ENCODE measurements around the gene LDAH.

The LDAH gene

DNA sequence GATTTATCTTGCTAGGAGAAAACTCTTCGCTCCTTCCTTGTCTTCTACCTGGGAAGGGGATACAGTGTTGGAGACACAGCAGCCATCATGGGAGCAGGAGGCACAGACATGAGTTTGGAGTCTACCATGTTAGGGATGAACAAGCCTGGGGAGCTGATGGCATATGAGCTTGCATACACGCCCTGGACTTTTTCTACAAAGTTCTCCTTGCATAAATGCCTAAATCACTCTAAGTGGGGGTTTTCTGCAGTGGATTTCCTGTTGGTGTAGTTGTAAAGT is 168.4 kb downstream of the LDAH start:
- in situ Hi-C loops (cut with HindIII; ENCODE audit: low pct_unique_long_range_greater_than_20kb, low sequenced_read_pairs) = no loop called here
- TF ChIP-seq JUND (IDR thresholded peaks at IDR 0.05; ENCODE audit: low read depth) = no peak
- no peak for DNase-seq (ENCODE audit: low read depth in 1 of 2, low spot score in 1 of 2)

DNA sequence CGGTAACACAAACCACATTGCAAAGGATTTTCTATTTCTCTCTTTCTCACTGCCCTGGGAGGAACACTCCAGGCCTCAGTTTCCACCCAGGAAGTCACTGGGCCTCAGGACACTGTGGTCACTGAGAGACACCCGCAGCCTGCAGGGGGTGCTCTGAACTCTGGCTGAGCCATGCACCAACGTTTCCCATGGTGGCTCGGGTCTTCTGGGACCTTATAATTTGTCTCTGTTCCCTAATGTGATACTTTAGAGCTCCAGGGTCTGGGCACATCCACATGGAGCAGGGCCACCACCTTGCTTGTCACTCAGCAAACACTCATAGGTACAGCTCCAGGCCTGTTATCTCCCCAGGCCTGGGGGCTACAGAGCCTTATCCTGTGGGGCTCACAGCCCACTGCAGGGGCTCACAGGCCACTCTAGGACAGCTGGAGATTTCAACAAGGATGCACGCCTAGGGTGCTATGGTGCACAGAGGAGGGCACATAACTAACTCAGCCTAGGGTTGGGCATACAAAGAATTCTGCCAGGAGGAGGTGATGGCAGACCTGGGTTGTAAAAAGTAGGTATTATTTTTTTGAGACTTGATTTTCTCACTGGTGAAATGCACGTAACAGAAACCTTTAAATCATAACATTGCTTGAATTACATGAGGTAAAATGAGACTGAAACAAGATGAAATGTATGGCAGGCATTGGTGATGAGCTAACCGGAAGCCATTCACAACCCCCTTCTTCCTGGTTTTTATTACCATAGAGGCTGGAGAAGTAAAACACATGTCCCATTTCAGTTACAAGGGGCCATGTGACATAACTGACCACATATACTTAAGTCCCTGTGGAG is 169.0 kb downstream of the LDAH start:
- in situ Hi-C loops (cut with HindIII; ENCODE audit: low pct_unique_long_range_greater_than_20kb, low sequenced_read_pairs) = no loop called here
- DNase-seq (ENCODE audit: low read depth in 1 of 2, low spot score in 1 of 2) = no peak
- TF ChIP-seq JUND (IDR thresholded peaks at IDR 0.05; ENCODE audit: low read depth) = no peak

DNA sequence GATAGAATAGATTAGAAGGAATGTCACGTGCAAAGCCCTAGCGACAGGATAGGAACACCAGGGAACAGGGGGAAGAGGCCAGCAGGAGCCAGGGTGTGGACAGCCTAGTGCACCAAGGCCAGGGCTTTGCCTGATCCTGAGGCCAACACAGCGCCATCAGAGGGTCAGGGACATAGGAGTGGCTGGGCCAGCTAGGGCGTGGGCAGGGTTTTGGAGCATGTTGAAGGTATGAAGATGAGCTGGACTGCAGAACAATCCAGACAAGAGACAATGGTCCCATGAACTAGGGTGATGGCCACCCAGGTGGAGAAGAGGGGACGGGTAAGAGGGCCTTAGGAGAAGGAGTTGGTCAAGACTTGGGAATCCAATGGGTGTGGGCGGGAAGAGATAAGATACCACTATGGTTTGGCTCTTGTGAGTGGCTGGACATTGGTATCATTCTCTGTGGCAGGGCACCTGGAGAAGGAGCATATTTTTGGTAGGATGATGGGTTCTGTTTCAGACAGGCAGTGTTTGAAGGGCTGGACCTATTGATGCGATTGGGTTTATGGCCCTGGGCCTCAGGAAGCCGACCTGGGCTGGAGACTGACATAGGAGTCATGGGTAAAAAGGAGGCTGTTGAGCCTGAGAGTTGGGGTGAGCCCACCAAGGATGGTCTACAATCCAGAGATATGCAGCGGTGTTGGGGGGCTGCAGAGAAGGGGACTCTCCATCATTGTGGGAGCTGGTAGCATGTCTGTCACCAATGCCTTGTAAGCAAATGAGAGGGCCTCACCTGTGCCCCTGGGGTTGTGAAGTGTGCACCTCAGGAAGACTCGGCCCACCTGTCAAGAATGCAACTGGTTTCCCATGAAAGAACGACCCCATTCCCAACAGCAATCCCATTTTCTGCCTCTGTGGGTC is 170.0 kb downstream of the LDAH start:
- in situ Hi-C loops (cut with HindIII; ENCODE audit: low pct_unique_long_range_greater_than_20kb, low sequenced_read_pairs) = no loop called here
- no peak for TF ChIP-seq JUND (IDR thresholded peaks at IDR 0.05; ENCODE audit: low read depth)
- no peak for DNase-seq (ENCODE audit: low read depth in 1 of 2, low spot score in 1 of 2)

DNA sequence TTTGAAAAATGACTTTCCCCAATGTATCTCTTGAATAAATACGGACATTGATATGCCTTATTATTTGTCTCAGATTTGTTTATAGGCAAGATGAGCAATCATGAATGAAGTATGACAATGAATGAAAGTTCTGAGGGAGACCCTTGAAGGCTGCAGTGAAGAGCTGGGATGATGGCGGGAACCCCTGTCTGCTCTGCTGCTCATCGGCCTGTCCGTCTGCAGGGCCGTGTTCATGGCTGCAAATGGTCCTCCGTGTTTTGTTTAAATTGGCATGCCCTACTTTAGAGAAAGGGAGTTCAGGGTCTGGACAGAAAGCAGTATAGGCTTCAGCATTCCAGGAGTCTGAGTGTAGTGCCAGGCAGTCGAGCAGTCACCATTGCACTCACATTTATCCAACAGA is 170.8 kb downstream of the LDAH start:
- in situ Hi-C loops (cut with HindIII; ENCODE audit: low pct_unique_long_range_greater_than_20kb, low sequenced_read_pairs) = no loop called here
- no peak for DNase-seq (ENCODE audit: low read depth in 1 of 2, low spot score in 1 of 2)
- TF ChIP-seq JUND (IDR thresholded peaks at IDR 0.05; ENCODE audit: low read depth) = no peak

DNA sequence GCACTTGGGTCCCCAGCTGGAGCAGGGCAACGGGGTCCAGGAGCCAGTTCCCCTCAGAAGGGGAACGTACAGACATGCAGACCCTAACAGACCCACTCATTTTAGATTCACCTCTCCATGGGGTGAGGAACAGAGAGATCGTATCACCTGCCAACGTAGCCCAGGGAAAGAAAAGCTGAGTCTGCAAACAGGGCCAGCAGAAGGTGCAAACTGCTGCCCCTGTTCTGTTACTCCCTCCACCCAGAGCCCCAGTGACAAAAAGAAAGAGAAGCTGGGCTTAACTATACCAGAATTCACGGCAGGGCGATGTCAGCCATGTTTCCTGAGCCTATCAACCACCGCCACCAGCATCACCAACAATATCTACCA is 171.2 kb downstream of the LDAH start:
- no peak for TF ChIP-seq JUND (IDR thresholded peaks at IDR 0.05; ENCODE audit: low read depth)
- DNase-seq (ENCODE audit: low read depth in 1 of 2, low spot score in 1 of 2) = no peak
- in situ Hi-C loops (cut with HindIII; ENCODE audit: low pct_unique_long_range_greater_than_20kb, low sequenced_read_pairs) = no loop called here

DNA sequence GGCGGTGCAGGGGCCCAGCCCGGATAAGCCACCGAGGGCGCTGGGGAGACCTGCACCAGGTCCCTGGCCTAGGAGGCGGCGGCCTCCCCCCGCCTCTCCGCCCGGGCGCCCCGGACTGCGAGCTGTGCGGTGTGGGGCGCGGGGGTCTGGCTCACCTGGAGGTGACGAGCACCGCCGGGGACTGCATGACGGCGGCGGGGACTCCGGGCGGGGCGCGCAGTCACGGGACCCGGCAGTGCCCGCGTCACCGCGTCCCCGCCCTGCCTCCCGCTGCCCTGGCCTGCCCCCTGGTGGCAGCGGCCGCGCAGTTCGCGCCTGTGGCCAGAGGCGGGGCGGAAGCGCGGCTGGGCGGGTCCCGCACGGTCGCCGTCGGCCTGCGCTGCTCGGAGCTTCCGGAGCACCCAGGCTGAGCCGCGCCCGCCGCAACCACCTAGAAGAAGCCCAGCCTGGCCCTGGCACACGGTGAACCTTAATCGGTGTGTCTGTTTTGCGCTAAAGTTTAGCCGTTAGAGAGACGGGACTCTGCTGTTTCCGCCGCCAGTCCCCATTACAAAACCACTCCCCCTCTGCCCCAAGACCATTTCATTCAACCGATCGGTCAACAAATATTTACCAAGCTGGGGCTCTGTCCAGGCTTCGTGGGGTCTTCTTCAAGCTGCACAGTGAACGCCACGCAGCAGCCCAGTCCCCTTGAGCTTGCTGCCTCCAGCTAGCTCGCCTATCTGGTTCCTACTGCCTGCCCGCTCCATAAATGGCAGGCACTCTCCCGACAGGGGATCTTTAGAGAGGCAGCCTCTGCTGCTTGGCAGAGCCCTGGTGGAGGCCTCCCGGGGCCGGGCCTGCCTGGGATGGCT is 171.8 kb downstream of the LDAH start, which contains the start of gene HS1BP3:
Gene HS1BP3, minus strand, starts transcription at position 222 of the 854 bp plus-strand sequence. Its CDS starts 35 bp downstream, at position 187.
- DNase-seq (ENCODE audit: low read depth in 1 of 2, low spot score in 1 of 2) = peak; percentile 80 to 81

DNA sequence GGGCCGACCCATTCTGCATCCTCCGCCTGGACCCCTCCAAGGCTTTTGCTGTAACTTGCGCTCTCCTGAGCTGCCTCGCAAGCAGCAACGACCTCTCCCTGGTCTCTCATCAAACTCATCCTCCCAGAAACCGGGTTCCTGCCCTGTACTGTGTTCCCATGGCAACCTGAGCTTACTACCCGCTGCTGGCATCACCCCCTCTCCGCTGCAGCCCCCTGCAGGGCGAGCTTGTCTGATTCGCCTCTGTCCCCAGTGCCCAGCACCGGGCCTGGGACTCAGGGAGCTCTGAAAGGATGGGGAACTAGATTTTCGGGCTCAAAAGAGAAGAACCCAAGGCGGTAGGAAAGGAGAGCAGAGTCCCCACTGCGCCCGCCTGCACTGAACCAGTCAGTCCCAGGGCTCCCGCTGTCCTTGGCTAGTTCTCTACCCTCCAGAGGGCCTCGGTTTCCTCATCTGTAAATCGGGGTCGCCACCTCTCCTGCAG is 172.5 kb downstream of the LDAH start:
- no peak for TF ChIP-seq JUND (IDR thresholded peaks at IDR 0.05; ENCODE audit: low read depth)
- in situ Hi-C loops (cut with HindIII; ENCODE audit: low pct_unique_long_range_greater_than_20kb, low sequenced_read_pairs) = no loop called here
- peak in 1 of 2 experiments; percentile 3 for DNase-seq (ENCODE audit: low read depth in 1 of 2, low spot score in 1 of 2)

More for the DNA sequence above, 171.8 kb downstream of the LDAH start, which contains the start of gene HS1BP3:
- TF ChIP-seq JUND (IDR thresholded peaks at IDR 0.05; ENCODE audit: low read depth) = no peak
- in situ Hi-C loops (cut with HindIII; ENCODE audit: low pct_unique_long_range_greater_than_20kb, low sequenced_read_pairs) = no loop called here

DNA sequence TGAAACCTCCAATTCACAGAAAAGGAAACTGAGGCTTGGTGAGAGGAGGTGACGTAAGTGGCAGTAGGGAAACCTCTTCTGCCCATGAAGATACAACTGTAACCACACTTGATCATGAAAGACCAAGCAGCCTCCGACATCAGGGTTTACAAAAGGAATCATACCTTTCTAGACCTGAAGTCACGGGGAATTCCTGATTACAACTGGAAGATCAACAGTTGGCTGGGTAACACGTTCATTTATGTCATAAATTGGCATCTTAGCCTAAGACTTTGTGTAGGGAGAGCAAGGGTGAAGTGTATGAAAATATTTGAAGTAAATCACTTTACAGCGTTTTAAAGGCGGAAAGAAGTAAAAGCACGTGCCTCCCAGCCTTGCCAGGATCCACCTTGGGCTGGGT is 172.9 kb downstream of the LDAH start:
- no peak for TF ChIP-seq JUND (IDR thresholded peaks at IDR 0.05; ENCODE audit: low read depth)
- DNase-seq (ENCODE audit: low read depth in 1 of 2, low spot score in 1 of 2) = no peak
- in situ Hi-C loops (cut with HindIII; ENCODE audit: low pct_unique_long_range_greater_than_20kb, low sequenced_read_pairs) = loop anchor here (25.0 kb wide), 1 partner anchor 213 kb away; the partner anchor contains the start of gene RHOB

DNA sequence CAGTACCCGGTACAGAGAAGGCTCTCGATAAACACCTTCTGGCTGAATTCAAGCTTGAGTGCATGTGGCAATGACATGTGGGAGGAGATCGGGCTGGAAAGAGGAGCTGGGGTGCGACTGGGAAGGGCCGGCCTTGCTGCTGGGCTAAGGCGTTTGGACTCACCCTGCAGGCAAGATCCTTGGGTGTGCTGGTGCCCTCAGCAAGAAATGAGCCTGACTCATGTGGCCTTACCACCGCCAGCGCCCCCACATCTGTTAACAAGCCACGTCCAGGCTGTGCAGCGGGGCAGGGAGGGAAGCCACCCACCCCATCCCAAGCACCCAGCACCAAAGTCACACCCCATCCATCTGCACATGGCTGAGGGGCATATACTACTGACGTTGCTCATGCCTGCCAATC is 173.3 kb downstream of the LDAH start:
- in situ Hi-C loops (cut with HindIII; ENCODE audit: low pct_unique_long_range_greater_than_20kb, low sequenced_read_pairs) = loop anchor here (25.0 kb wide), 1 partner anchor 212 kb away; the partner anchor contains the start of gene RHOB
- no peak for TF ChIP-seq JUND (IDR thresholded peaks at IDR 0.05; ENCODE audit: low read depth)
- DNase-seq (ENCODE audit: low read depth in 1 of 2, low spot score in 1 of 2) = no peak

DNA sequence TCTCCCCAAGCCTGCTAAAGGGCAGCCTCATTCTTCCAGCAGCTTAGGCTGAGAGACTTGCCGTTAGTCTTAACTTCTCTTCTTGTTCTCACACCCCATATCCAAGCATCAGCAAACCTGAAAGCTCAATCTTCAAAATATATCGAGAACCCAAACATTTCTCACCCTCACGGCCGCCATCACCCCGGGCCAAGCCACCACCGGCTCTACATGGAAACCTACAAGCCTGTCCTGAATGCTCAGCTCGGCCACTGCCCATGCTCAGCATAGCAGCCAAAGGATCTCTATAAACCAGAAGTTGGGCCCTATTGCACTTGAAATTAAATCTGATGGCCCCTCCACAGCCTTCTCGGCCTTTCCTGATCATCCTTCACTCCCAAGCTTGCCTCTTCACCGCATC is 174.1 kb downstream of the LDAH start:
- no peak for TF ChIP-seq JUND (IDR thresholded peaks at IDR 0.05; ENCODE audit: low read depth)
- in situ Hi-C loops (cut with HindIII; ENCODE audit: low pct_unique_long_range_greater_than_20kb, low sequenced_read_pairs) = loop anchor here (25.0 kb wide), 1 partner anchor 212 kb away; the partner anchor contains the start of gene RHOB
- DNase-seq (ENCODE audit: low read depth in 1 of 2, low spot score in 1 of 2) = no peak

DNA sequence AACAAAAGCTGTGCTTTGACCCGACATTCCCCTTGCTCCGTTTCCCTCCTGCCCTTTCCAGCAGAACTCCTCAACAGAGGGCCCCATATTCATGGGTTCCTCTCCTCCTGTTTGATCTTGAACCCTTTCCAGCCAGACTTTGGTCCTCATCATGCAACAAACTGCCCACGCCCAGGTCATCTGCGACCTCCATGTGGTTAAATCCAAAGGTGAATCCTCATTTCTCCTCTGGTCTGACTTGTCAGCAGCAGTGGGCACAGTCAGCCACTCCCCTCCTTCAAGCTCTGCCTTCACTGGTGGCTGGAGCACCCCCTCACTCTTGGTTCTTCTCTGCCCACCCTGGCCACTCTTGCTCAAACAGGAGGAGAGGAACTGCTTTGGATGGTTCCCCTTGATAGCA is 174.7 kb downstream of the LDAH start:
- TF ChIP-seq JUND (IDR thresholded peaks at IDR 0.05; ENCODE audit: low read depth) = no peak
- DNase-seq (ENCODE audit: low read depth in 1 of 2, low spot score in 1 of 2) = no peak
- in situ Hi-C loops (cut with HindIII; ENCODE audit: low pct_unique_long_range_greater_than_20kb, low sequenced_read_pairs) = loop anchor here (25.0 kb wide), 1 partner anchor 211 kb away; the partner anchor contains the start of gene RHOB

DNA sequence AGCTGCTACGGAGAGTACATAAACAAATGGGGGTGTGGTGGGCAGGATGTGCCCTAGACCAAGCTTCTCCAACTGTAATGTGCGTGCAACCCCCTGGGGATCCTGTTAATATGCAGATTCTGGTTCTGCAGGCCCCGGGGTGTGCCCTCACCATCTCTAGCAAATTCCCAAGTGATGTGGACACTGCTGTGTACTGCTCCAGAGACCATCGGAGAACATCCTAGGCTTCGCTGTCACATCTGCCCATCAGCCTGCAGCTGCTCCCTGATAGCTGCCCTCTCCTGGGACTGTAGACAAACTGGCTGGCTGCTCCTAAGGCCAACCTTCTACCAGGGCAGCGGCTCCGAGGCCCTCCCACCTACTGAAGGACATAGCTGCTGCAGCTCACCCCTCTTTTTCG is 175.2 kb downstream of the LDAH start:
- no peak for TF ChIP-seq JUND (IDR thresholded peaks at IDR 0.05; ENCODE audit: low read depth)
- no peak for DNase-seq (ENCODE audit: low read depth in 1 of 2, low spot score in 1 of 2)
- in situ Hi-C loops (cut with HindIII; ENCODE audit: low pct_unique_long_range_greater_than_20kb, low sequenced_read_pairs) = loop anchor here (25.0 kb wide), 1 partner anchor 210 kb away; the partner anchor contains the start of gene RHOB
